T-helper 9 cell (primary cell): ENCODE measurements around the gene PRDM16.

ENCODE experiments used
- DNase-seq: peaks from one replicate; pipeline ENCODE4 v3.0.0-alpha.2; 2020

The PRDM16 gene

DNA sequence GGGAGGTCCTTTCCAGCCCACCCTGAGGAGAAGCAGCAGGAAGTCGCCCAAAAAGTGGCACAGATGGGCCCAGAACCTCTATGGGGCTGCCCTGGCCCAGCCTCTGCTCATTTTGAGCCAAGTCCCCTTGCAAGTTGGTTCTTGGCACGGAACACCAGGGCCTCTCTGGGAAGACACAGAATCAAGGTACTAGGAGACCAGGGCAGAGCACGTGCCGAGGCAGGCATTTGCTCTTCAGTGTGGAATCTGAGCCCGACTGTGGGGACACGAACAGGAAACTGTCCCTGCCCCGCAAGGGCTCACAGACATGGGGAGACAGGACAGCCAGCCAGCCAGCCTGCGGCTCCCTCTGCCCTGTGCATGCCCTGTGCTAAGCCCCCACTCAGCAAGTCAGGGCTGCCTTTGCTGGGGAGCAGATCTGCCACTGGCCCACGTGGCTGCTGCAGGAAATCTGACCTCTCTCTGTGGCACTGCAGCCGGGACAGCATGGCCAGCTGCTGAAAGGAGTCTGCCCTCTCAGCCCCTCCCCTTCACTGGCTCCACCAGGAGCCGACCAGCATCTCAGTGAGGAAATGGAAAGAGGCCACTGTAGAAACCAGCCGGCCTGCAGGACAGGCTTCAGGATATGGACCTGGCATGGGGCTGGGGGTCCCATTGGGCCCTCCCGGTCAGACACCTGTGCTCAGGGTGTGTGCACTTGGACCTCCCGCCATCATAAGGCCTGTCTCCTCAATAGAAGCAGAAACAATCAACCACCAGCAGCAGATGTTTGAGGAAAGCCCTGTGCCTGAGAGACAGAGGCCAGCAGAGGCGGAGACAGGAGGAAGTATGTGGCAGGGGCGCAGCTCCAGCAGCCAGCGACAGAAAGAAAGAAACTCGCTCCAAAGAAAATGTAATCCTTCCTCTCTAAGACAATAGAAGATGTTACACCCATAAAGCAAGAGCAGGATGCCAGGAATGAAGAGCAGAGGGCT, 389.2 kb downstream of the PRDM16 start:
- no peak for DNase-seq

DNA sequence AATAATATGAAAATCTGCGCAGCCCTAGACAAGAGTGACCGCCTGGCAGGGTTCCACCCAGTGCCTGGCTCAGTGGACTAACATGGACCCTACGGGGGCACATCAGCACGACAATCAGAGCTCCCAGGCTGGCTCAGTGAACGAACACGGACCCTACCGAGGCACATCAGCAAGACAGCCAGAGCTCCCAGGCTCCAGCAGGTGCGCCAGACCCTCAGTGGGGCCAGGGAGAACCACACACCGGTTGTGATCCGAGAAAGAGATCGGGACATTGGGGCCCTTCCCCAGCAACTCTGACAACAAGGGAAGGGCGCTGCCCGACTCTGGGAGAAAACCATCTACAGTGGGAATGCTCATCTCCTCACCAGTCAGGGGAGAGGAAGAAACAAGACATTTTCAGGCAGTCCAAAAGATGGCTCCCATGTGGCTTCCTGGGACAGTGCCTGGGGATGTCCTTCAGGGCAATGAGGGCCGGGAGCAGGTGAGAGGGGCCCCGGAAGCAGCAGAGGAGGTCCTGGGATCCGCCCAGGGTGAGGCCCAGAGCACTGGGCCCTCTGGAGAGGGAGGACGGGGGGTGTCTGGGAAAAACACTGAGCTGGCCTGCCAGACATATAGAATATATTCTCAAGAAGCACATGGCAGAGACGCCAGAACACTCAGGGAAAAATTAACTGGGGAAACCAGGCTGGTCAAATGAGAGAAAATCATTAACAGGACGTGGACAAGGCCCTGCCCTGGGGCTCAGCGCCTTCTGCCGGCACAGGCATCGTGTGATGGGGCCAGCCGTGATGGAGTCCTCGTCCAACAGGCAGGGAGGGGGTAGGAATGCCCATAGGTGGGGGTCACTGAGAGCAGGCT, 390.3 kb downstream of the PRDM16 start:
- DNase-seq, result no peak

DNA sequence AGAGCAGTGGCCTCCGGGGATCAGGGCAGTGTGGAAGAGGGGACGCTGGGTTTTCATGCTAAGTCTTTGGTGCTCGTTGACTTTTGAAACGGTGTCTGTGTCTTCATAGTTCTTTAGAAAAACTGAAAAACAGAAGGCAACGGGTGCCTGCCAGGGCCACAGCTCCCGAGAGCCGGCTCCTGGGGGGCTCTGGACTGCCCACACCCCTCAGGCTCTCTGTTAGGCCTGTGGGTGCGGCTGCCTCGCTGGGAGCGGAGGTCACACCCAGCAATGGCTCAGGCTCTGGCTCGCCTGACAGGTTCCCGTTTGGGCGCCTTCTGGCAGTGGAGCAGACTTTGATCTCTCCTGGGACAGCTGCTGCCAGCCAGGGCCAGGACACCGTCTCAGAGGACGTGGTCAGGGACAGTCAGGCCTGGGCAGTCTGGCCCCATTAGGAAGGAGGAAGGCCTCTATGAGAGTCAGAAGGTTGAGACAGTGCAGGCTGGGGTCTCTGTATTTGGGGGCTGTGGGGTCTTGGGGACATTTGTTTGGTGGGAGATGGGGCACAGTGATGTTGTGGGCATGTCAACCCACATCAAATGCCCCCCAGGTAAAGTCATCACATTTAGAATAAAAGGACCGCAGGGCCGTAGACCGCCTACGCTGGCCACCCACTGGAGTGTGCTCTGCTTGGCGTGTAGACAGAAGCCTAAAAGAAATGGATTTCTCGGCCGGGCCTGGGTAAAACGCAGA, 391.1 kb downstream of the PRDM16 start:
- no peak for DNase-seq

DNA sequence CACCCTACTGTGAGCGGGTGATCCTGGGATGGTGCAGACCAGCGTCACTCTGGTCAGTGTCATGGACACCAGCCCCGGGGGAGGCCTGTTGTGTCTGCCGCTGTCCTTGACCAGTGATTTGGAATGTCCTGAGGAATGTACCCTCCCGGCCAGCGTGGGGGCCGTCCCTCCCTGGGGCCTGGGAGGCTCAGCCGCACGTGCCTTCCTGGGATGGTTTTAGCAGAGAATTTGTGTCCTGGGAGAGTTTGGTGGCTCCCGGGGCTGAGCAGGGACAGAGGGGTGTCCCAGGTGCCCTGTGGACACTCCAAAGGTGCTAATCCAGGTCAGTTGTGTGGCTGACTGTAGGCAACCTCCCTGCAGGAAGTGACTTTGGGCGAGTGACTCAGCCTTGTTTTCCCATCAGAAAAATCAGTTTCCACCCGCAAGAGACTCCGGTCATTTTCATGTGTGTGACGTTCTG, 391.7 kb downstream of the PRDM16 start:
- no peak for DNase-seq

DNA sequence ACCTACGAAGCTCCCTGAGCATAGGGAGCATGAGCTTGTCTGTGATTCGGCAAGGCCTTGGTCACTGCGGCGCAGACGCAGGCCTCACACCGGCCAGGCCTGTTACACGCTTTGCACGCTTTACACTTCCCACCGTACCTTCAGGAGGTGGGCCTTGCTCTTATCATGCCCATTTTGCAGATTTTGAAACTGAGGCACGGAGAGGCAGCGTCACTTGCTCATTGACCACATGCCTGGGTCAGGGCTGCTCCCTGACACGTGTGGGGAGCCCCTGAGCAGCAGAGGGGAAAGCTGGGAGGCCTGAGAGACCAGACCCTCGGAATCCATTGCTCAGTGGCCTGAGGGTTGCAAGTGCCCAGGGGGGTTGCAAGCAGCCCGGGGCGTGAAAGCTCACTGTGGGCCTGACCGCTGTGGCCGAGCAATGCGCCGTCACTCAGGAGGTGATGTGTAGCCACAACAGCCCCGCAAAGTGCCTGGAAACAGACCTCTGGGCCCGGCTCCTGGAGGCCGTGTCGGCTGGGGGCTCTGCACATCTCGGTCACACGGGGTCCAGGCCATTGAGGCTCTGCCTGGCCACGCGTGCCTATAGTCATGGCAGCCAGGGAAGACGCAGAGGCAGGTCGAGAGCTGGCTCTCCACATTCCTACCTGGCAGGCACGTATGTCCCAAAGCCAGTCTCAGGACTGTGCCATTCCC, 392.4 kb downstream of the PRDM16 start:
- no peak for DNase-seq

DNA sequence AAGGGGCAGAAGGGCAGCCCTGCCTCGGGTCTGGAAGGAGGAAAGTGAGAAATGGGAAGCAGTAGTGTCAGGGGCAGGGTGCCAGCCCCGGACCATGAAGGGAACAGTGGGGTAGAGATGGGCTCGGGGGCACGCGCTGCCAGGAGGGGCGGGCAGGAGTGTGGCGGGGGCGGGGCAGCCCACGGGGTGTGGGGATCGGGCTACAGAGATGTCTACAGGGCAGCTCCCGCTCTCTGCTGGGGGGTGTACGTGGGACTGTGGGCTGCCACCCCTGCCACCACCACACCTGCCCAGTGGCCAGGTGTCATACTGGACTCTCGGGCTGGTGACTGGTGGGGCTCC, 392.9 kb downstream of the PRDM16 start:
- DNase-seq, result no peak

DNA sequence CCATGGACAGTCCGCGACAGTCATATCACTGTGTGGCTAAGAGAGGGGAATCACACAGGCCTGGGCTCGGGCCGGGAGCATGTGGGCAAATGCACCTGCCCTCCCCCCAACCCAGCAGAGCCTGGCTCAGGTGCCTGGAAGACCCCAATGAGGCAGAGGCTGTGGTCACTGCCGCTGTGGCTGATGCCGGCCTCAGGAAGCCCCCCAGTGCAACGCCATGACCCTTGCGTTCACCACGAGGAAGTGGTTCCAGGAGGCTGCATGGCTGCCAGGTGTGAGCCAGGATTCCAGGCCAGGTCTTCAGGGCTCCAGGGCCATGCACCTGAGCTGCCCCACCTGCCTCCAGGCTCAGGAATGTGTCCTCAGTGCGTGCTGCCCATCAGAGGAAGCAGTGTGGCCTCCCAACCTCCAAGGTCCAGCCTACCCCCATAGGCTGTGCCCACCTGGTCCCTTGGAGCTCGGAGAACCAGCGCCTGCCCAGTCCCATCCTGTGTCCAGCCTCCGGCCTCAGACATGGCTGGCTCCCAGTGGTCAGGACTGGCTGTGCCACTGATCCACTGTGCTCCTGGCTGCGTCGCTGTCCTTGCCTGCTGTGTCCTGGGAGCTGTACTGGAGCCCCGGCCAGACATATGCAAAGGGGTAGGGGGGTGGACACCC, 393.5 kb downstream of the PRDM16 start:
- no peak for DNase-seq

DNA sequence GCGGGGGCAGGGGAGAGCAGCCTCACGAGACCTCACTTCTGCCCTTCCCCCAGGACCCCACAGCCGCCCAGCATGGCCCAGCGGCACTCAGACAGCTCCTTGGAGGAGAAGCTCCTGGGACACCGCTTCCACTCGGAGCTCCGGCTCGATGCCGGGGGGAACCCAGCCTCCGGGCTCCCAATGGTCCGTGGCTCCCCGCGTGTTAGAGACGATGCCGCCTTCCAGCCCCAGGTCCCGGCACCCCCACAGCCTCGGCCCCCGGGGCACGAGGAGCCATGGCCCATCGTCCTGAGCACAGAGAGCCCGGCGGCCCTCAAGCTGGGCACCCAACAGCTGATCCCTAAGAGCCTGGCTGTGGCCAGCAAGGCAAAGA, 394.0 kb downstream of the PRDM16 start:
- no peak for DNase-seq

DNA sequence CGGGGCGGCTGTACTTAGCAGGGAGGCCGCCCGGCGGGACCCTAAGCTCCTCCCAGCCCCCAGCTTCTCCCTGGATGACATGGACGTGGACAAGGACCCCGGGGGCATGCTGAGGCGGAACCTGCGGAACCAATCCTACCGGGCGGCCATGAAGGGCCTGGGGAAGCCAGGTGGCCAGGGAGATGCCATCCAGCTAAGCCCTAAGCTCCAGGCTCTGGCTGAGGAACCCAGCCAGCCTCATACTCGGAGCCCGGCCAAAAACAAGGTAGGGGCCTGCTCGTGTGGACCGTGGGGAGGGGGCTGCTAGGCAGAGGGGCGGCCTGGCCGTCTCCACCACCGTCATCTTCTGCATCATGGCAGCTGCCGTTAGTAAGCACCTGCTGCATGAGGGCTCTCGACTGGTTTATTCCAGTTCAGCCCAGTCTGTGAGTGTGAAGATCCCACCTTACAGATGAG, 394.4 kb downstream of the PRDM16 start:
- DNase-seq, result no peak

DNA sequence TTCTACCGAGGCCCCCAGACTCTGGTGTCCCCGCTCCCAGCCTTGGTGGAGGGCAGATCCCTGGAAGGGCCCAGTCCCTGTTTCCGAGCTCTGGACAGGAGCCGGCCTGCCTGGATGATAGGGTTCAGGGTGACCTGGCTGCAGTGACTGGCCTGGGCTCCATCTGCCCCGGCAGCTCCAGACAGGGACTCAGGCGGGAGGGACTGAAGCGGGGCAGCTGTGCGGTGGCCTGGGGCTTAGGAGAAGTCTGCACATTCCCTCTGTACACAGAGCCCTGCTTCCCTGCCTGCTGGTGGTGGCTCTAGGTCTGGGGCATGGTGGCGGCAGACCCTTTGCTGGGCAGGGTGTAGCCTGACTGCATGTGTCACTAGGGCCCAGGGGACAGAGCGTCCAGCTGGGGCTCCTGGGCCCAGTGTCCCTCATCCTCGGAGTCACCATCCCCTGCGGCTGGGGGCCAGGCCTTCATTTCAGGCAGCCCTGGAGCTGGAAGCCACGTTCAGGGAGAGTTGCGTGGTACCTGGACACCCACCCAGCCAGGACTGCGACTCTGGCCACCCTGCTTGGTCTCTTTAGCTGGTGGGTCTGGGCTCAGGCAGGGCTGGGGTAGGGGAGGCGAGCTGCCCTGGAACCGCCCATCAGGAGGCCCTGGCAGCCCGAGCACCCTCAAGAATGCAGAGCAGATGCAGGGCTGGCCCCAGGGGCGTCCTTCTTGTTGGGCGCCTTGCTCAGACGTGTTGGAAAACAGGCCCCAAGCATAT, 395.1 kb downstream of the PRDM16 start:
- no peak for DNase-seq

DNA sequence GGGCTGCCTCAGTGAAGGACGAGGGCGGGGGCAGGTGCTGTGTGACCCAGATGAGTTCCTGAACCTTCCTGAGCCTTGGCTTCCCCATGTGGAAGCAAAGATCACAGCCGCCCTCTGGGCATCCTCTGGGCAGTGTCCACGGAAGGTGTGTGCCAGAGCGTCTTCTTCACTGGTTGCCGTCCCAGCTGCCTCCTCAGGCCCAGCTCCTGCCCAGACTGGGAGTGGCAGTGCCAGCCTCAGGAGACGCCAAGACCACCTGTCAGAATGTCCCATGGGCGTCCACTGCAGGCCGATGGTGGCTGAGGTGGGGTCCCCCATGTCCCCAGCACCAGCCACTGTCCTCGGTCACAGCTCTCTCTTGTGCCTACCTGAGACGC, 395.6 kb downstream of the PRDM16 start:
- DNase-seq, result no peak

DNA sequence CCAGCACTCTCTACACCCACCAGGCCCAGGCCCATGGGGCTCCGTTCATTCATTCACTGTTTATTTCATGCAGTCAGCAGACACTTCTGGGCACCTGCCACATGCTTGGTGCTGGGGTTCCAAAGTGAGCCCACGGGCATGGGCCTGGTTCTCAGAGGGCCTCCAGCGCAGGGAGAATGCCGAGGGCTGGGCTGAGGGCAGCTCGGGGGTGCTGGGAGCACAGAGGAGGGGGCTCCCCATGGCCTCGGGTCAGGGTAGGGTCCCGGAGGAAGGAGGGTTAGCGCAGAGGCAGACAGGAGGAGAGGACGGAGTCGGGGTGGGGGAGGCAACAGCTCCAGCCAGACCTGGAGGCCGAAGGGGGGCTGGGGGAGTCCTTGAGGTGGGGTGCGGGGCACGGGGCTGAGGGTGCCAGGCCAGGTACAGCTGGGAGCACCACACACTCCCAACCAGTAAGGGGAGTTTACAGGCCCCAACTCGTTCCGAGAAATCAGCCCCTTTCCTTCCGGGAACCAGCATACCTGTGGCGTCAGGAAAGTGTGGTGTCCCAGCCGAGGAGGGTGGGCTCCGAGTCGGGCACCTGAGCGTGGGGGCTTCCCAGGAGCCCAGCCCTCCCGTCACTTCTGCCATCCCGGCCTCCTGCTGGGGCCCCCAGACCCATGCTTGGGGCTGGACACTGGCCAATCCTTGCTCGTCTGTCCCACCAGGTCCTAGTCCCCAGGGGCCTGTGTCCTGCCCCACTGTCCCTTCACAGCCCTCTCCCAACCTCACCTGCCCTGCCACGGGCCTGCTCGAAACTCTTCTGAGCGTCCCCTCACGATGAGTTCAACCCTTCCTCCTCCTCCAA, 396.3 kb downstream of the PRDM16 start:
- no peak for DNase-seq

DNA sequence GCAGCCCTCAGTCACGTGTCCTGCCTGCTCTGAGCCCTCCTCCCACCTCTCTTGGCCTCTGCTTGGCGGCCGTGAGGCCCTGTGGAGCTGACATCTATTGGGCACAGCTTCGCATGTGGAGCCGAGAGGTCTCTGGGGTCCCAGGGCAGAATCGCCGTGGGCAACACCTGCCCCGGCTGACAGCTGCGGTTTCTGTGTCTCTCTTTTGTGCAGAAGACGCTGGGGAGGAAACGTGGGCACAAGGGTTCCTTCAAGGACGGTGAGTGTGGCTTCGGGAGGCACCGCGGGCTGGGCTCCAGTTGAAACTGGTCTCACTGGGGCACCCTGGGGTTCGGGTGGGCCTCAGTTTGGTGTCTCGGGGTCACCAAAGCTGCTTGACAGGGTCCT, 396.9 kb downstream of the PRDM16 start:
- DNase-seq, result no peak

DNA sequence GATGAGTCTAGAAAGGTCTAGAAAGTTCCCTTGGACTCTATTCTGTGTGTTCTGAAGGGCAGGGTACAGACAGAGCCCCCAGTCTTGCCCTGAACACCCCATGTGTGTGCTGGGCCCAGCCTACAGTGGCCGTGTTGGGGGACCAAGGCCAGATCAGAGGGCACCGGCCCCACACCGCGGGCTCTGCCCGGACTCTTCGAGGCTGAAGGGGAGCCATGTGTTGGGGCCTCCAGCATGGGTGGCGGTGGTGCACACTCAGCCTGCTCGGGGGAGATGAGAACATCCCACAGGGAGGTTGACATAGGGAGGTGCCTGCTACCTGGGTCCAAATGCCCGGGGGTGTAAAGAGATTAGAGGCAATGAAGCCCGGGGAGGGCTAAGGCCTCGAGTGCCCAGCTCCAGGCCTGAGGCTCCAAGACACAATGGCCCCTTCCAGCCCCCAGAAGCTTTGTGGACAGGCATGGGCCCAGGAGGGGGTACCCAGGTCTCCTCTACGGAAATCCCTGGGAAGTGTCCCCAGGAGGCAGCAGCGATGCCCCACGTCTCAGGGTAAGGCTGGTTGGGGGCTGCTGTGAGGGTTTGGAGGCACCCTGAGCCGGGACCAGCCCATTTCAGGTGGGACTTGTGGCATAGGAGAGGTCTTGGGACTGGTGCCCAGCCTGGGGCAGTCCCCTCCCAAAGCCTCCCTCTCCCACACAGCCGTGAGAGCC, 397.5 kb downstream of the PRDM16 start:
- no peak for DNase-seq

DNA sequence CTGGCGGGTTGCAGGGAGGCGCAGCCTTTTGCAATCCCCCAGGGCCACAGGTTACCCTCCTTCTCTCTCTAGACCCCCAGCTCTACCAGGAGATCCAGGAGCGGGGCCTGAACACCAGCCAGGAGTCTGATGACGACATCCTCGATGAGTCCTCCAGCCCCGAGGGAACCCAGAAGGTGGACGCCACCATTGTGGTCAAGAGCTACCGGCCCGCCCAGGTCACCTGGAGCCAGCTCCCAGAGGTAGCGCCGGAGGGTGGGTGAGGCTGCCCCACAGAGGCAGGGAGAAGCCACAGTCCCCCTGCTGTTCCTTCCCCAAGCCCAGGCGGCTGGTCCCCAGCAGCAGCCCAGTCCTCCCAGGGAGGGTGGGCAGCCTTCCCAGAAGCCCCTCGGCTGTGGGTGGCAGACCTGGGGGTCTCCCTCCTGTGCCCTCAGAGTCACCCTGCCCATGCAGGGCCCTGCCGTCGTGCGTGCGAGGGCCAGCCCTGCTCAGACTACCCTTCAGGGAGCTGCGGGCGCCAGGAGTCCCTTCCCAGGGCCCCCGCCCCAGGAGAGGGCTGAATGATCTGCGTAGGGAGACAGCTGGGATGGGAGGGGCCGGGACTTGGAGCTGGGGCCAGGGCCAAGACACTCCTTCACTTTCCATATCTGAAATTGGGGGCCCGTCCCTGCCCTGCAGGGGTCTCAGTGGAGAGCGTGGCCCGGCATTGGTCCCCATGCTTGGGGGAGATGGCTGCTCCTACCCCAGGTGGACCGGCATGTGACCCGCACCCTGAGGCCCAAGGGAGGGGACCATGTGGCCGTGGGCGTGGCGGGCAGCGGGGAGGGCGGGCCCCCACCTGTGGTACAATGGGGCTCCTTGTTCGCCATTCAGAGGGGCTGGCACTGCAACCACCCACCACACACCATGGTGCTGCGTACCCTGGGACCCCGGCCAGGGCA, 398.4 kb downstream of the PRDM16 start:
- no peak for DNase-seq

DNA sequence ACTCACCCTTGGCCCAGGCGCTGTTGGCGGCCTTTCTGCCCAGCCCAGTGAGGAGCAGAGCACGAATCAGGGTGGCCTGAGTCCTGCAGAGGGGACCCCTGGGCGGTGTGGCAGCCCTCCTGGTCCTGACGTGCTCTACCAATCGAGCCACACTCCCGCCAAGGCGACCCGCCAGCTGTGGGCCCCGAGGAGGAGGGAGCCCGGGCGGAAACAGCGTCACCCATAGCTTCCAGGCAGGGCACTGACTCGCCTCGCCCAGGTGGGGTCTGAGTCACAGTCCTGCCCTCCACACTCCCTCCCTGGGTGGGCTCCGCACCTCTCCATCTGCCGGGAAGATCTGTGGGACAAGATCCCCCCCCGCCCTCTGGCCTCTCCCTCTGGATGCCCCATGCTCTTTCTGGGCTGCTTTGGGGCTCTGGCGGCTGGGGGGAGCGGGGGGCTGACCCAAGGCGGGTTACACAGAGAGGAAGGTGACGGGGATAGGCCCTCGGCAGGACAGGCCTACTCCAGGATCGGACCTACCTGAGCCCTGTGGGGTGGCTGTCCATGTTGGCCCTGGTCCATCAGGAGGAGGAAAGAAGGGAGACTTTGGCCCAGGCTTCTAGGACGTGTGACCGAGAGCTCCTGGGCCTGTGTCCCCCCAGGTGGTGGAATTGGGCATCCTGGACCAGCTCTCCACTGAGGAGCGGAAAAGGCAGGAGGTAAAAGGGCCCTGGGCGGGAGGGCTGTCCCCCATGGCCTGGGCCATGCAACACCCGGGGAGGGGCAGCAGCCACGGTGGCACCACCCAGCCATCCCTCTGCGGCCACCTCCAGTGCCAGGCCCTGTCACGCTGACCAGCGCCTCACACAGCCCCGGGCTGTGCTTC, 399.5 kb downstream of the PRDM16 start:
- DNase-seq, result no peak
